Measurements from ENCODE around the gene CELSR1. TPM values are rescaled to one million over a fixed set of nuclear protein-coding genes. Genes with fewer than 3 reads are reported as not detected.

CELSR1 gene
- total RNA-seq, 1 donor from 2014 or later, result 8.9 TPM

- H3K36me3 ChIP-seq, result no peaks in the 10 kb centered on the region
- no peaks in the 10 kb centered on the region for H3K9me3 ChIP-seq (replicated peaks)
- TF ChIP-seq, protein P1, sequence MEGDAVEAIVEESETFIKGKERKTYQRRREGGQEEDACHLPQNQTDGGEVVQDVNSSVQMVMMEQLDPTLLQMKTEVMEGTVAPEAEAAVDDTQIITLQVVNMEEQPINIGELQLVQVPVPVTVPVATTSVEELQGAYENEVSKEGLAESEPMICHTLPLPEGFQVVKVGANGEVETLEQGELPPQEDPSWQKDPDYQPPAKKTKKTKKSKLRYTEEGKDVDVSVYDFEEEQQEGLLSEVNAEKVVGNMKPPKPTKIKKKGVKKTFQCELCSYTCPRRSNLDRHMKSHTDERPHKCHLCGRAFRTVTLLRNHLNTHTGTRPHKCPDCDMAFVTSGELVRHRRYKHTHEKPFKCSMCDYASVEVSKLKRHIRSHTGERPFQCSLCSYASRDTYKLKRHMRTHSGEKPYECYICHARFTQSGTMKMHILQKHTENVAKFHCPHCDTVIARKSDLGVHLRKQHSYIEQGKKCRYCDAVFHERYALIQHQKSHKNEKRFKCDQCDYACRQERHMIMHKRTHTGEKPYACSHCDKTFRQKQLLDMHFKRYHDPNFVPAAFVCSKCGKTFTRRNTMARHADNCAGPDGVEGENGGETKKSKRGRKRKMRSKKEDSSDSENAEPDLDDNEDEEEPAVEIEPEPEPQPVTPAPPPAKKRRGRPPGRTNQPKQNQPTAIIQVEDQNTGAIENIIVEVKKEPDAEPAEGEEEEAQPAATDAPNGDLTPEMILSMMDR (IDR thresholded peaks at IDR 0.05; ENCODE audit: borderline replicate concordance), result no peak
- no peak for DNase-seq
- no peak overlapping the region for H3K27ac ChIP-seq (replicated peaks)
- peaks cover 25% of the 10 kb centered on the region for H3K4me1 ChIP-seq
- H3K27me3 ChIP-seq (ENCODE audit: low read depth), result peaks cover 32% of the 10 kb centered on the region
- H3K4me3 ChIP-seq, result no peak overlapping the region
- intact Hi-C loops (cut with micrococcal nuclease), result no loop called here
Observed at GRCh38 chr22:46455446-46455845, 82.0 kb downstream of the CELSR1 start.

GRCh38 chr22:46454504-46455269, 82.7 kb downstream of the CELSR1 start:
- H3K36me3 ChIP-seq, result no peaks in the 10 kb centered on the region
- H3K4me1 ChIP-seq, result peaks cover 25% of the 10 kb centered on the region
- H3K9me3 ChIP-seq (replicated peaks), result no peaks in the 10 kb centered on the region
- intact Hi-C loops (cut with micrococcal nuclease), result no loop called here
- no peak overlapping the region for H3K4me3 ChIP-seq
- TF ChIP-seq, protein P1 (IDR thresholded peaks at IDR 0.05; ENCODE audit: borderline replicate concordance), result no peak
- H3K27ac ChIP-seq (replicated peaks), result no peak overlapping the region
- no peak for DNase-seq
- peaks cover 37% of the 10 kb centered on the region for H3K27me3 ChIP-seq (ENCODE audit: low read depth)

DNA sequence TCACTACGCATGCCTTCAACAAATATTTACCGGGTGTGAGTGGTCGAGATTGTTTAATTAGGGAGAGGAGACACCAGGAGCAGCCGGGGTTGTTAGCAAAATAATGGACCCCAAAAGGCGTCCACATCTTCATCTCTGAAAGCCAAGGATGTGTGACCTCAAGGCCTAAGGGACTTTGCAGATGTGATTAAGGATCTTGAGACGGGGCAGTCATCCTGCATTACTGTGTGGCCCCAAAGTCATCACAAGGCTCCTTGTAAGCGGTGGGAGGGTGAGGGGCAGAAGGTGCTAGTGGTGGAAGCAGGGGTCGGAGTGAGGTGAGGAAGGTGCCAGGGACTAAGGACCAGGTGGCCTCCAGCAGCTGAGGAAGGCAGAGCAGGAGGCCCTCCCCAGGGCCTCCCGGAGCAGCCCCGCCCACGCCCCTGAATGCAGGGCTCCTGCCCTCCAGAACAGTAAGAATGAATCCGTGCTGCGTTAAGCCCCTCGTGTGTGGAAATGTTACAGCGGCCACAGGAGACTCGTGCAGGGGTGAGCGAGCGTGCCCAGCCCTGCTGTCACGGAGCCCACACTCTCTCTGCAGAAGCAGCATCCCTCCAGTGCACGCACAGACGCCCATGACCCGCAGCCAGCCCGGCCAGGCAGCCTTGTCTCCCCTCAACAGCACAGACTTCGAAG, 83.5 kb downstream of the CELSR1 start:
- Histone ChIP-seq H3K27ac (replicated peaks) (no peak overlapping the region), H3K4me3 (no peak overlapping the region), H3K4me1 (peaks cover 25% of the 10 kb centered on the region), H3K36me3 (no peaks in the 10 kb centered on the region), H3K9me3 (replicated peaks) (no peaks in the 10 kb centered on the region), H3K27me3 (ENCODE audit: low read depth) (peaks cover 37% of the 10 kb centered on the region)
- intact Hi-C loops (cut with micrococcal nuclease), result no loop called here
- TF ChIP-seq, protein P1 (IDR thresholded peaks at IDR 0.05; ENCODE audit: borderline replicate concordance), result no peak
- no peak for DNase-seq

GRCh38 chr22:46453006-46453828, 84.2 kb downstream of the CELSR1 start:
- DNase-seq, result no peak
- H3K27ac ChIP-seq (replicated peaks), result no peak overlapping the region
- TF ChIP-seq, protein P1 (IDR thresholded peaks at IDR 0.05; ENCODE audit: borderline replicate concordance), result no peak
- no peak overlapping the region for H3K4me3 ChIP-seq
- no peaks in the 10 kb centered on the region for H3K9me3 ChIP-seq (replicated peaks)
- intact Hi-C loops (cut with micrococcal nuclease), result no loop called here
- H3K4me1 ChIP-seq, result peaks cover 25% of the 10 kb centered on the region
- H3K36me3 ChIP-seq, result no peaks in the 10 kb centered on the region
- H3K27me3 ChIP-seq (ENCODE audit: low read depth), result peaks cover 37% of the 10 kb centered on the region

DNA sequence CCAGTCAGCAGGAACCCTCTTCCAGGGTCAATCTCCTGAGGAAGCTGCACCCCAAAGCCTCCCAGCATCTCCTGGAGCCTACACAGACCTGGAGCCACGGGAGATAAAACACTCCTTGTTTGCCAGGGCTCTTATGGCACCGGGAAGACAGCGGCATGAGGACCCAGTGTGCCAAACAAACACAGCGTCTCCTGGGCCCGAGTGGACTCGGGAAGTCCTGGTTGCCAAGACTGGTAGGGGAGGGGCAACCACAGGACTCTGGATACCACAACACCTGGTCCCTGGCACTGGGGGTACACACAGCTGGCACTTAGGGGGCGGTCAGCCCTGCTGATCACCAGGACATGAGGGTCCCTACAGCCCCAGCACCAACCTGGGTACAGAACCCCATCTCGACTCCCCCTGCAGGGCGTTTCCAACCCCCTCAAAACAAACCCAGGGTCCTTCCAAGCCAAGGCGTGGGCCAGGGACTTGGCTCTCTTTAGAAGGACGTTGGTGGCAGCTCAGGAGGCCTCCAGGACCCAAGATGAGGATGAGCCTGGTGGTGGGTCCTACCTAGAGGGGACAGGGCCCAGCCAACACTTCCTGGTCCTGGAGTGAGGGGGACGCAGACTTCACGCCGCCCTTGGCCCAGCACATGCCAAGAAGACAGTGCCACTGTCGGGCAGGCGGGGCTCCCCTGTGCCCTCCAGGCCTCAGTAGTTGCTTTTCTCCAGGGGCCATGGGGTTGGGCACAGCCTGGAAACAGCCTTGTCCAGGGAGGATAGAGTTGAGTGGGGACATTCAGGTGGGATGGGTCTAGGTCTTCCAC, 85.0 kb downstream of the CELSR1 start:
- intact Hi-C loops (cut with micrococcal nuclease), result no loop called here
- H3K4me3 ChIP-seq, result no peak overlapping the region
- H3K9me3 ChIP-seq (replicated peaks), result no peaks in the 10 kb centered on the region
- TF ChIP-seq, protein P1 (IDR thresholded peaks at IDR 0.05; ENCODE audit: borderline replicate concordance), result no peak
- peak overlapping the region; percentile 33 for H3K27ac ChIP-seq (replicated peaks)
- H3K4me1 ChIP-seq, result peaks cover 25% of the 10 kb centered on the region
- no peak for DNase-seq
- peaks cover 37% of the 10 kb centered on the region for H3K27me3 ChIP-seq (ENCODE audit: low read depth)
- no peaks in the 10 kb centered on the region for H3K36me3 ChIP-seq
